Hepatic stellate cell (primary cell): ENCODE results near the gene PTPRCAP.
"Not testable (repeated sequence)": the region's sequence is repeated elsewhere in the genome, so short reads cannot be mapped to it uniquely, and the experiment has no call there.

Experiments used
- DNase-seq: peaks from one replicate; pipeline ENCODE4 v3.0.0; 2011; ENCODE audit warnings: low spot score

Gene PTPRCAP

GRCh38 chr11:67409261-67409666 lies 28.2 kb downstream of the PTPRCAP start:
- no peak for DNase-seq

- DNase-seq = no peak
Measured at GRCh38 chr11:67408437-67409200, 28.9 kb downstream of the PTPRCAP start.

- no peak for DNase-seq
Measured at GRCh38 chr11:67407688-67408163, 29.8 kb downstream of the PTPRCAP start.

GRCh38 chr11:67406969-67407687 lies 30.4 kb downstream of the PTPRCAP start:
- no peak for DNase-seq

GRCh38 chr11:67406420-67406968 lies 31.0 kb downstream of the PTPRCAP start:
- no peak for DNase-seq

GRCh38 chr11:67405688-67406339 lies 31.7 kb downstream of the PTPRCAP start:
- no peak for DNase-seq

- DNase-seq = no peak
Measured at GRCh38 chr11:67405196-67405567, 32.3 kb downstream of the PTPRCAP start.

- no peak for DNase-seq
Measured at GRCh38 chr11:67404515-67405195, 32.8 kb downstream of the PTPRCAP start.

- DNase-seq = not testable (repeated sequence)
Measured at GRCh38 chr11:67403085-67403484, 34.4 kb downstream of the PTPRCAP start.

GRCh38 chr11:67402192-67402839 lies 35.2 kb downstream of the PTPRCAP start:
- DNase-seq = not testable (repeated sequence)

- DNase-seq = peak; percentile 98
Measured at GRCh38 chr11:67401495-67402191, 35.8 kb downstream of the PTPRCAP start, which contains the start of gene PPP1CA. TSS of gene PPP1CA (minus strand) at chr11:67401858. CDS start at chr11:67401782, 76 bp downstream.

- DNase-seq = no peak
Measured at GRCh38 chr11:67400942-67401494, 36.5 kb downstream of the PTPRCAP start.

- DNase-seq = no peak
Measured at GRCh38 chr11:67400251-67400941, 37.1 kb downstream of the PTPRCAP start.

GRCh38 chr11:67398661-67399563 lies 38.6 kb downstream of the PTPRCAP start:
- DNase-seq = no peak

- no peak for DNase-seq
Measured at GRCh38 chr11:67397986-67398660, 39.4 kb downstream of the PTPRCAP start.

GRCh38 chr11:67397536-67397935 lies 39.9 kb downstream of the PTPRCAP start:
- DNase-seq = no peak

GRCh38 chr11:67396587-67397389 lies 40.7 kb downstream of the PTPRCAP start:
- DNase-seq = no peak
